ENCODE data around the gene CDCA4.

The CDCA4 gene

GRCh38 chr14:105045710-105046326 lies 24.9 kb upstream of the CDCA4 start:
- Histone ChIP-seq H3K9me3 (ENCODE audit: low read length) (no peaks in the 10 kb centered on the region), H3F3A (ENCODE audit: insufficient read depth, low read length) (no peaks in the 10 kb centered on the region), H3K27me3 (ENCODE audit: insufficient read depth, low read length) (peaks cover 23% of the 10 kb centered on the region), H3K9me2 (ENCODE audit: low read depth, low read length) (no peaks in the 10 kb centered on the region), H4K20me1 (ENCODE audit: insufficient read depth, low read length) (no peaks in the 10 kb centered on the region), H3K27ac (ENCODE audit: low read depth, low read length, poor library complexity, severe bottlenecking) (no peak overlapping the region), H3K9ac (ENCODE audit: low read length) (no peak overlapping the region), H2AFZ (ENCODE audit: low read length) (no peak overlapping the region), H3K4me1 (ENCODE audit: insufficient read depth, low read length, severe bottlenecking) (peaks cover 3% of the 10 kb centered on the region), H3K4me2 (ENCODE audit: low read length) (no peak overlapping the region; the same call in 1 of the 2 replicates), H3K4me3 (ENCODE audit: low read depth, low read length, poor library complexity, severe bottlenecking) (no peak overlapping the region), H3K79me2 (ENCODE audit: insufficient read depth, low read length) (no peaks in the 10 kb centered on the region), H3K36me3 (ENCODE audit: insufficient read depth, low read length) (no peaks in the 10 kb centered on the region)
- TF ChIP-seq EZH2 (IDR thresholded peaks at IDR 0.05; ENCODE audit: borderline replicate concordance, low read length) (no peak), CTCF (IDR thresholded peaks at IDR 0.05; ENCODE audit: low read length) (peak; percentile 100)

GRCh38 chr14:105043641-105044040 lies 22.8 kb upstream of the CDCA4 start:
- Histone ChIP-seq H3F3A (ENCODE audit: insufficient read depth, low read length) (no peaks in the 10 kb centered on the region), H2AFZ (ENCODE audit: low read length) (no peak overlapping the region), H3K9me3 (ENCODE audit: low read length) (no peaks in the 10 kb centered on the region), H3K36me3 (ENCODE audit: insufficient read depth, low read length) (no peaks in the 10 kb centered on the region), H4K20me1 (ENCODE audit: insufficient read depth, low read length) (no peaks in the 10 kb centered on the region), H3K4me1 (ENCODE audit: insufficient read depth, low read length, severe bottlenecking) (peaks cover 3% of the 10 kb centered on the region), H3K79me2 (ENCODE audit: insufficient read depth, low read length) (no peaks in the 10 kb centered on the region), H3K27ac (ENCODE audit: low read depth, low read length, poor library complexity, severe bottlenecking) (no peak overlapping the region), H3K4me3 (ENCODE audit: low read depth, low read length, poor library complexity, severe bottlenecking) (no peak overlapping the region), H3K4me2 (ENCODE audit: low read length) (no peak overlapping the region), H3K27me3 (ENCODE audit: insufficient read depth, low read length) (peaks cover 23% of the 10 kb centered on the region), H3K9ac (ENCODE audit: low read length) (no peak overlapping the region), H3K9me2 (ENCODE audit: low read depth, low read length) (no peaks in the 10 kb centered on the region)
- TF ChIP-seq CTCF (IDR thresholded peaks at IDR 0.05; ENCODE audit: low read length) = no peak
- TF ChIP-seq EZH2 (IDR thresholded peaks at IDR 0.05; ENCODE audit: borderline replicate concordance, low read length) = no peak

- H3K9ac ChIP-seq (ENCODE audit: low read length) = no peak overlapping the region
- H3K36me3 ChIP-seq (ENCODE audit: insufficient read depth, low read length) = no peaks in the 10 kb centered on the region
- H3K4me2 ChIP-seq (ENCODE audit: low read length) = no peak overlapping the region
- H3K4me3 ChIP-seq (ENCODE audit: low read depth, low read length, poor library complexity, severe bottlenecking) = no peak overlapping the region
- peaks cover 3% of the 10 kb centered on the region for H3K4me1 ChIP-seq (ENCODE audit: insufficient read depth, low read length, severe bottlenecking)
- no peaks in the 10 kb centered on the region for H3K9me3 ChIP-seq (ENCODE audit: low read length)
- no peaks in the 10 kb centered on the region for H3F3A ChIP-seq (ENCODE audit: insufficient read depth, low read length)
- no peaks in the 10 kb centered on the region for H4K20me1 ChIP-seq (ENCODE audit: insufficient read depth, low read length)
- TF ChIP-seq EZH2 (IDR thresholded peaks at IDR 0.05; ENCODE audit: borderline replicate concordance, low read length) = no peak
- TF ChIP-seq CTCF (IDR thresholded peaks at IDR 0.05; ENCODE audit: low read length) = no peak
- H3K27ac ChIP-seq (ENCODE audit: low read depth, low read length, poor library complexity, severe bottlenecking) = no peak overlapping the region
- H3K79me2 ChIP-seq (ENCODE audit: insufficient read depth, low read length) = no peaks in the 10 kb centered on the region
- H2AFZ ChIP-seq (ENCODE audit: low read length) = no peak overlapping the region
- H3K9me2 ChIP-seq (ENCODE audit: low read depth, low read length) = no peaks in the 10 kb centered on the region
- H3K27me3 ChIP-seq (ENCODE audit: insufficient read depth, low read length) = peaks cover 23% of the 10 kb centered on the region
Observed at GRCh38 chr14:105042813-105043212, 21.9 kb upstream of the CDCA4 start.
